ENCODE results near the gene MYO1D. TPM values are rescaled to one million over a fixed set of nuclear protein-coding genes. Genes with fewer than 3 reads are reported as not detected.

MYO1D gene
- total RNA-seq, 1 donor from 2014 or later: 18.0 TPM

GRCh38 chr17:32485261-32486110 lies 391.4 kb downstream of the MYO1D start:
- DNase-seq (ENCODE audit: low read depth) (no peak), FAIRE-seq (no peak)
- Histone ChIP-seq H3K4me3 (ENCODE audit: insufficient read depth, low read depth, low read length) (no peak overlapping the region), H3K4me1 (ENCODE audit: insufficient read depth, low read length) (peaks cover 32% of the 10 kb centered on the region), H2AFZ (ENCODE audit: low read depth, low read length) (peak overlapping the region; percentile 71), H3K79me2 (ENCODE audit: insufficient read depth, low read length) (peaks cover 9% of the 10 kb centered on the region), H4K20me1 (ENCODE audit: insufficient read depth, low read length) (peaks cover 58% of the 10 kb centered on the region), H3K27ac (ENCODE audit: low read depth, low read length) (no peak overlapping the region), H3K4me2 (ENCODE audit: low read length) (peak overlapping the region; percentile 96), H3K27me3 (ENCODE audit: insufficient read depth, low read length) (no peaks in the 10 kb centered on the region), H3K9me3 (ENCODE audit: insufficient read depth, low read depth, low read length) (no peaks in the 10 kb centered on the region), H3K9ac (ENCODE audit: low read length) (peak overlapping the region; percentile 49), H3K36me3 (ENCODE audit: insufficient read depth, low read length) (peaks cover 17% of the 10 kb centered on the region)
- Mint-ChIP-seq H3K4me1 (ENCODE audit: low read depth, unreplicated experiment) (peaks cover 18% of the 10 kb centered on the region), H3K4me3 (ENCODE audit: unreplicated experiment) (peak overlapping the region; percentile 76), H3K9me3 (ENCODE audit: unreplicated experiment) (no peaks in the 10 kb centered on the region), H3K36me3 (ENCODE audit: low read depth, unreplicated experiment) (peaks cover 10% of the 10 kb centered on the region), H3K27me3 (ENCODE audit: low read depth, unreplicated experiment) (no peaks in the 10 kb centered on the region), H3K27ac (ENCODE audit: unreplicated experiment) (peak overlapping the region; percentile 26)
- TF ChIP-seq EZH2 (IDR thresholded peaks at IDR 0.05; ENCODE audit: insufficient read depth, low read length): no peak
- no peak for TF ChIP-seq CTCF (IDR thresholded peaks at IDR 0.05; ENCODE audit: insufficient read depth, low read depth, low read length)

- H3K4me1 ChIP-seq (ENCODE audit: insufficient read depth, low read length): peaks cover 26% of the 10 kb centered on the region
- H3K79me2 ChIP-seq (ENCODE audit: insufficient read depth, low read length): peaks cover 9% of the 10 kb centered on the region
- no peak overlapping the region for H3K4me3 ChIP-seq (ENCODE audit: insufficient read depth, low read depth, low read length)
- H3K9me3 ChIP-seq (ENCODE audit: insufficient read depth, low read depth, low read length): no peaks in the 10 kb centered on the region
- TF ChIP-seq CTCF (IDR thresholded peaks at IDR 0.05; ENCODE audit: insufficient read depth, low read depth, low read length) (no peak), EZH2 (IDR thresholded peaks at IDR 0.05; ENCODE audit: insufficient read depth, low read length) (no peak)
- Mint-ChIP-seq H3K36me3 (ENCODE audit: low read depth, unreplicated experiment) (peaks cover 13% of the 10 kb centered on the region), H3K4me3 (ENCODE audit: unreplicated experiment) (no peak overlapping the region), H3K4me1 (ENCODE audit: low read depth, unreplicated experiment) (peaks cover 15% of the 10 kb centered on the region), H3K27ac (ENCODE audit: unreplicated experiment) (no peak overlapping the region), H3K9me3 (ENCODE audit: unreplicated experiment) (no peaks in the 10 kb centered on the region), H3K27me3 (ENCODE audit: low read depth, unreplicated experiment) (no peaks in the 10 kb centered on the region)
- no peak for DNase-seq (ENCODE audit: low read depth)
- H3K9ac ChIP-seq (ENCODE audit: low read length): no peak overlapping the region
- H3K4me2 ChIP-seq (ENCODE audit: low read length): no peak overlapping the region
- FAIRE-seq: no peak
- no peak overlapping the region for H2AFZ ChIP-seq (ENCODE audit: low read depth, low read length)
- peaks cover 55% of the 10 kb centered on the region for H4K20me1 ChIP-seq (ENCODE audit: insufficient read depth, low read length)
- H3K27me3 ChIP-seq (ENCODE audit: insufficient read depth, low read length): no peaks in the 10 kb centered on the region
- no peak overlapping the region for H3K27ac ChIP-seq (ENCODE audit: low read depth, low read length)
- H3K36me3 ChIP-seq (ENCODE audit: insufficient read depth, low read length): peaks cover 25% of the 10 kb centered on the region
Measured at GRCh38 chr17:32484628-32485027, 392.3 kb downstream of the MYO1D start.

GRCh38 chr17:32484041-32484461 lies 392.9 kb downstream of the MYO1D start:
- Mint-ChIP-seq H3K27ac (ENCODE audit: unreplicated experiment) (peak overlapping the region; percentile 26), H3K9me3 (ENCODE audit: unreplicated experiment) (no peaks in the 10 kb centered on the region), H3K4me1 (ENCODE audit: low read depth, unreplicated experiment) (peaks cover 14% of the 10 kb centered on the region), H3K27me3 (ENCODE audit: low read depth, unreplicated experiment) (no peaks in the 10 kb centered on the region), H3K4me3 (ENCODE audit: unreplicated experiment) (peak overlapping the region; percentile 35), H3K36me3 (ENCODE audit: low read depth, unreplicated experiment) (peaks cover 15% of the 10 kb centered on the region)
- H4K20me1 ChIP-seq (ENCODE audit: insufficient read depth, low read length): peaks cover 55% of the 10 kb centered on the region
- H3K79me2 ChIP-seq (ENCODE audit: insufficient read depth, low read length): peaks cover 9% of the 10 kb centered on the region
- DNase-seq (ENCODE audit: low read depth) (no peak), FAIRE-seq (no peak)
- no peak overlapping the region for H3K4me2 ChIP-seq (ENCODE audit: low read length)
- H2AFZ ChIP-seq (ENCODE audit: low read depth, low read length): no peak overlapping the region
- H3K36me3 ChIP-seq (ENCODE audit: insufficient read depth, low read length): peaks cover 31% of the 10 kb centered on the region
- H3K4me3 ChIP-seq (ENCODE audit: insufficient read depth, low read depth, low read length): no peak overlapping the region
- peaks cover 24% of the 10 kb centered on the region for H3K4me1 ChIP-seq (ENCODE audit: insufficient read depth, low read length)
- TF ChIP-seq EZH2 (IDR thresholded peaks at IDR 0.05; ENCODE audit: insufficient read depth, low read length): no peak
- no peak for TF ChIP-seq CTCF (IDR thresholded peaks at IDR 0.05; ENCODE audit: insufficient read depth, low read depth, low read length)
- no peak overlapping the region for H3K27ac ChIP-seq (ENCODE audit: low read depth, low read length)
- H3K9me3 ChIP-seq (ENCODE audit: insufficient read depth, low read depth, low read length): no peaks in the 10 kb centered on the region
- H3K27me3 ChIP-seq (ENCODE audit: insufficient read depth, low read length): no peaks in the 10 kb centered on the region
- peak overlapping the region; percentile 15 for H3K9ac ChIP-seq (ENCODE audit: low read length)
